Adipocyte (in vitro differentiated cells): Measurements from ENCODE around the gene ZNF701.
"Not testable (repeated sequence)": the region's sequence is repeated elsewhere in the genome, so short reads cannot be mapped to it uniquely, and the experiment has no call there.

Experiments used
- DNase-seq: peaks from one replicate; pipeline ENCODE4 v3.0.0-alpha.2; 2015; ENCODE audit warnings: low read depth
- H3K27me3 ChIP-seq: replicated peaks from 2 replicates; pipeline ENCODE4 v1.7.0; 2013; ENCODE audit warnings: mild to moderate bottlenecking, low read length, moderate library complexity; ENCODE audit not compliant: control insufficient read depth, insufficient read depth
- H3K36me3 ChIP-seq: 2 replicates; pipeline ENCODE4 v1.7.0; 2013; ENCODE audit warnings: low read length, mild to moderate bottlenecking, moderate library complexity; ENCODE audit not compliant: control insufficient read depth, insufficient read depth, severe bottlenecking
- H3K4me1 ChIP-seq: 2 replicates; pipeline ENCODE4 v1.7.0; 2013; ENCODE audit warnings: mild to moderate bottlenecking, low read length, moderate library complexity; ENCODE audit not compliant: control insufficient read depth, insufficient read depth
- H3K4me3 ChIP-seq: 2 replicates; pipeline ENCODE4 v1.7.0; 2013; ENCODE audit warnings: mild to moderate bottlenecking, low read length, moderate library complexity
- H3K9ac ChIP-seq: 2 replicates; pipeline ENCODE4 v1.7.0; 2013; ENCODE audit warnings: mild to moderate bottlenecking, low read length, moderate library complexity
- H3K9me3 ChIP-seq: 2 replicates; pipeline ENCODE4 v1.7.0; 2013; ENCODE audit warnings: mild to moderate bottlenecking, low read length, moderate library complexity; ENCODE audit not compliant: control insufficient read depth

The ZNF701 gene

DNA sequence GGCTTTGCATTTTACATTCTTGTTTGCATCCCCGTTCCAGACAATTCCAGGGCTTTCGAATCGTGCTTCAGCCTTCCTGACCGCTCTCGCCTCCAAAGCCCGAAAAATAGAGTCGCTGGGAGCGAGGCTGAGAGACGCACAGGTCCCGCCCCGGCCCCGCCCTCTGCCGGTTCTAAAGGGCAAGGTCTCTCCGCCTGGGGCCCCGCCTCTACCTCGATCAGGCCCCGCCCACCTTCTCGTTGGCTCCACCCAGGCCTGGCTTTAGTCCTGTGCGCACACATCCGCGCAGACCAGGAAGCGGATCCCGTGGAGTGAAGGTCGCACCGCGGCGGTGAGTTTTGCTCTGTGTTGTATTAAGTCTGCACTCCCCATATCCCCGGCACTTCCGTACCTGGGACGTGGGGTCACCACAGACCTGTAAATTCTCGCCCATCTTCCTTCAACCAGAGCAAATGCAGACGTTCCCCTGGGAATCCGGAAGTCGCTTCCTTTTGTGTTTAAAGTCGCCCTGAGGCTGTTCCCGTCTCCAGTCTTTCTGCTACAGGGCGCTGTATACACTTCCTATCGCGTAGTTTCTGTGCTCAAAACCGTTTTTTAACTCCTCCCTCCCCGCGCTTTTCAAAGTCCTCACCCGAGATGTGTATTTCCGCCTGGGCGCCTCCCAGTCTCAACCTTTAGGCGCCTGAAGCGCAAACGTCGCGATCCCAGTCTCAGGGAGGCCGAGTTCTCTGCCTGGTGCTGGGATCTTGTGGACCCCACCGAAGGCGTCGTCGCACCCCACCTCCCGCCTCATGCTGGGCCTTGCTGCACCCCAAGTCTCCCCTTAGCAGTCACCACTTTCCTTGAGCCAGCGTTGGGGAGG, at the start of gene ZNF701:
TSS of gene ZNF701 (plus strand) at position 288 of the 862 bp plus-strand sequence. CDS start 3,861 bp downstream, outside the sequence.
- DNase-seq: peak; percentile 93

GRCh38 chr19:52522551-52522950, 47.5 kb upstream of the ZNF701 start:
- H3K36me3 ChIP-seq: no peaks in the 10 kb centered on the region
- H3K4me1 ChIP-seq: no peaks in the 10 kb centered on the region
- DNase-seq: no peak
- H3K4me3 ChIP-seq: no peak overlapping the region
- no peaks in the 10 kb centered on the region for H3K27me3 ChIP-seq
- H3K9me3 ChIP-seq: no peaks in the 10 kb centered on the region
- H3K9ac ChIP-seq: no peak overlapping the region

More for the DNA sequence above, at the start of gene ZNF701:
- Histone ChIP-seq H3K9me3 (peaks cover 10% of the 10 kb centered on the region), H3K27me3 (no peaks in the 10 kb centered on the region), H3K9ac (peak within 1 kb of the TSS; percentile 94), H3K4me1 (peaks cover 10% of the 10 kb centered on the region), H3K36me3 (peaks cover 25% of the 10 kb centered on the region), H3K4me3 (peak within 1 kb of the TSS; percentile 95)

DNA sequence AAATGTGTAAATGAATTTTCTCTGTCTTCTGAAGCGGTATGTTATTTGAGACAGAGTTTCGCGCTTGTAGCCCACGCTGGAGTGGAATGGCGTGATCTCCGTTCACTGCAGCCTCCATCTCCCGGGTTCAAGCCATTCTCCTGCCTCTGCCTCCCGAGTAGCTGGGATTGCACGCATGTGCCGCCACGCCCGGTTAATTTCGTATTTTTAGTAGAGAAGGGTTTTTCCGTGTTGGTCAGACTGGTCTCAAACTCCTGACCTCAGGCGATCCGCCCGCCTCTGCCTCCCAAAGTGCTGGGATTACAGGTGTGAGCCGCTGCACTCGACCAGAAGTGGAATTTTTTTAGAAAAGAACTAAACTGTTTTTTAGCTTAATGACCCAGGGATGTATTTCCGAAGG, 46.0 kb upstream of the ZNF701 start:
- H3K9me3 ChIP-seq: no peaks in the 10 kb centered on the region
- no peak overlapping the region for H3K9ac ChIP-seq
- peaks cover 6% of the 10 kb centered on the region for H3K4me1 ChIP-seq
- DNase-seq: no peak
- H3K27me3 ChIP-seq: no peaks in the 10 kb centered on the region
- no peaks in the 10 kb centered on the region for H3K36me3 ChIP-seq
- H3K4me3 ChIP-seq: no peak overlapping the region

DNA sequence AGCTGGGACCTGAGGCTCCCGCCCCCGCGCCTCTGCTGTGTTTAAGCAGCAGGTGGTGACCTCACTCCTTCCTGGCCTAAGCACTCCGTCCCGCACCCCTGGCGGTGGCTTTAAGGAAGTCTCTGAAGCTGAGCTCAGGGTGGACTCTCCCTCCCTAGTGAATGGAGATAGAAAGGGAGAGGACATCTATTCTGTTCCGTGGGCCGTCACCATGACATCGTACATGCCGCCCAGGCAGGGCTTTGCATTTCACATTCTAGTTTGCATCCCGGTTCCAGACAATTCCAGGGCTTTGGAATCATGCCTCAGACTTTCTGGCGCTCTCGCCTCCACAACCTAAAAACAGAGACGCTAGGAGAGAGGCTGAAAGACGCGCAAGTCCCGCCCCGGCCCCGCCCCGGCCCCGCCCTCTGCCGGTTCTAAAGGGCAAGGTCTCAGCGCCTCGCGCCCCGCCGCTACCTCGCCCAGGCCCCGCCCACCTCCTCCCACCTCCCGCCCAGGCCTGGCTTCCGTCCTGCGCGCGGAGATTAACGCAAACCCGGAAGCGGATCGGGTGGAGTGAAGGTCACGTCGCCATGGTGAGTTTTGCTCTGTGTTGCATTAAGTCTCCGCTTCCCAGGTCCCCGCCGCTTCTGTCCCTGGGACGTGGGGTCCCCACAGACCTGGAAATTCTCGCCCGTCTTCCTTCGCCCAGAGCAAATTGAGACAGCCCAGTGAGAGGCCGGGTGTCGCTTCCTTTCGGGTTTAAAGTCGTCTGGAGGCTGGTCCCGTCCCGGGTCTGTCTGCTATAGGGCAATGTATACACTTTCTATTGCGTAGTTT, 42.7 kb upstream of the ZNF701 start, which contains the start of gene ZNF808:
TSS of gene ZNF808 (plus strand) at position 535 of the 822 bp plus-strand sequence. CDS start 15,617 bp downstream, outside the sequence.
- no peaks in the 10 kb centered on the region for H3K9me3 ChIP-seq
- peak; percentile 95 for DNase-seq

DNA sequence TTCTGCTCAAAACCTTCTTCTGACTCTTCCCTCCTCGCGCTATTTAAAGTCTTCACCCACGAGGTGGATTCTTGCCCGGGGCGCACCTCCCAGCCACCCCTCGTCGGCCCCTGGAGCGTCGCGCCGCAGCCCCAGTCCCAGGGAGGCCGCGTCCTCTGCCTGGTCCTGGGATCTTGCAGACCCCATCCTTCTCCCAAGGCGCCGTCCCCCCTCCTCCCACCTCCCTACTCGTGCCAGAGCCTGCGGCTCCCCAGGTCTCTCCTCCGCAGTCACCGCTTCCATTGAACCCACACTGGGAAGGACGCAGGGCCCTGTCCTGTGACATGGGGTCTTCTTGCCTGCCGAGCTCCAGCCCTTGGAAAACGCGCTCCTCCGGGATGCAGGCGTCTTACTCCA, 42.1 kb upstream of the ZNF701 start:
- Histone ChIP-seq H3K4me3 (peak overlapping the region; percentile 99), H3K36me3 (peaks cover 5% of the 10 kb centered on the region), H3K9me3 (no peaks in the 10 kb centered on the region), H3K9ac (peak overlapping the region; percentile 97), H3K4me1 (peaks cover 6% of the 10 kb centered on the region), H3K27me3 (no peaks in the 10 kb centered on the region)
- peak; percentile 56 for DNase-seq

More for the DNA sequence above, 42.7 kb upstream of the ZNF701 start, which contains the start of gene ZNF808:
- Histone ChIP-seq H3K27me3 (no peaks in the 10 kb centered on the region), H3K4me3 (peak within 1 kb of the TSS; percentile 99), H3K4me1 (peaks cover 6% of the 10 kb centered on the region), H3K36me3 (no peaks in the 10 kb centered on the region), H3K9ac (peak within 1 kb of the TSS; percentile 97)

- H3K9ac ChIP-seq: no peak overlapping the region
Observed at GRCh38 chr19:52532480-52532879, 37.6 kb upstream of the ZNF701 start.

GRCh38 chr19:52533901-52534300, 36.2 kb upstream of the ZNF701 start:
- Histone ChIP-seq H3K9ac (no peak overlapping the region), H3K4me3 (no peak overlapping the region), H3K9me3 (no peaks in the 10 kb centered on the region), H3K27me3 (no peaks in the 10 kb centered on the region), H3K36me3 (peaks cover 8% of the 10 kb centered on the region), H3K4me1 (peaks cover 5% of the 10 kb centered on the region)
- no peak for DNase-seq

More at GRCh38 chr19:52532480-52532879, 37.6 kb upstream of the ZNF701 start:
- Histone ChIP-seq H3K27me3 (no peaks in the 10 kb centered on the region), H3K4me3 (no peak overlapping the region), H3K36me3 (peaks cover 8% of the 10 kb centered on the region), H3K4me1 (peaks cover 11% of the 10 kb centered on the region), H3K9me3 (no peaks in the 10 kb centered on the region)
- no peak for DNase-seq

DNA sequence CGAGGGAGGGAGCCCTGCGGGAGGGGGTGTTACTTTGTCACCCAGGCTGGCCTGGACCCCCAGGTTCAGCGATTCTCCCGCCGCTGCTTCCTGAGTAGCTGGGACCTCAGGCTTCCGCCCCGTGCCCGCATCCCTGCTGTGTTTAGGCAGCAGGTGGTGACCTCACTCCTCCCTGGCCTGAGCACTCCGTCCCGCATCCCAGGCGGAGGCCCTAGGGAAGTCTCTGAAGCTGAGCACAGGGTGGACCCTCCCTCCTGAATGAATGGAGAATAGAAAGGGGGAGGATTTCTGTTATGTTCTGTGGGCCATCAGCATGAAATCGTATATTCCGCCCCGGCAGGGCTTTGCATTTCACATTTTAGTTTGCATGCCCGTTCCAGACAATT, 34.7 kb upstream of the ZNF701 start:
- not testable (repeated sequence) for DNase-seq, H3K9me3 ChIP-seq
- H3K4me3 ChIP-seq: peak overlapping the region; percentile 86

GRCh38 chr19:52535771-52536447, 34.2 kb upstream of the ZNF701 start:
- H3K4me3 ChIP-seq: peak overlapping the region; percentile 86
- H3K9ac ChIP-seq: peak overlapping the region; percentile 79
- H3K9me3 ChIP-seq: no peaks in the 10 kb centered on the region
- H3K4me1 ChIP-seq: peaks cover 5% of the 10 kb centered on the region
- peak; percentile 93 for DNase-seq
- no peaks in the 10 kb centered on the region for H3K27me3 ChIP-seq
- peaks cover 12% of the 10 kb centered on the region for H3K36me3 ChIP-seq

More for the DNA sequence above, 34.7 kb upstream of the ZNF701 start:
- not testable (repeated sequence) for H3K4me1 ChIP-seq, H3K27me3 ChIP-seq
- Histone ChIP-seq H3K36me3 (peaks cover 12% of the 10 kb centered on the region), H3K9ac (peak overlapping the region; percentile 79)

GRCh38 chr19:52536448-52536800, 33.7 kb upstream of the ZNF701 start:
- H3K9me3 ChIP-seq: no peaks in the 10 kb centered on the region
- DNase-seq: peak; percentile 12
- no peaks in the 10 kb centered on the region for H3K27me3 ChIP-seq
- peak overlapping the region; percentile 79 for H3K9ac ChIP-seq
- peaks cover 5% of the 10 kb centered on the region for H3K4me1 ChIP-seq
- peaks cover 14% of the 10 kb centered on the region for H3K36me3 ChIP-seq
- H3K4me3 ChIP-seq: peak overlapping the region; percentile 86
